ENCODE measurements around the gene MKS1. TPM values are rescaled to one million over a fixed set of nuclear protein-coding genes. Genes with fewer than 3 reads are reported as not detected.

The MKS1 gene
- total RNA-seq, 4 donors from 2014 or later = 10.8 to 17.3 (median 14.7) TPM

DNA sequence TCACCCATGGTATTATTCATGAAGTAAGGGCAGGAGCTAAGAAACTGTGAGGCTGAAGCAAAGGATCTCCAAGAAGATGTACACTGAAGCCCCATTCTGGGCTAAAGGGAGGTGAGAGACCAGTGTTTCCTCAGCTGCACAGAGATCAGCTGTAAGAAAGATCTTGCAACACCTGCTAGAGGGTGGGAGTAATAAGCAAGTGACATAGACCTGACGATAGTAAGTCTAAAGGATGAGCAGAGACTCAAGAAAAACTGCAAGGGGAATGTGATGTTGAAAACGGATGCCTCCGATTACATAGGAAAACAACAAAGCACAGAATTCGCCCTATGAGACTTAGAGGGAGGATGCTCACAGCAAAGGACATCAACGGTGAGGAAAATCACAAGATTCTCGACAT lies 52.4 kb downstream of the MKS1 start, which contains the start of gene OR4D2:
TSS of gene OR4D2 (plus strand) at position 301 of the 400 bp plus-strand sequence. CDS start 2,674 bp downstream, outside the sequence.
- no peak within 1 kb of the TSS for H3K4me3 ChIP-seq (ENCODE audit: low read depth, poor library complexity, severe bottlenecking)
- no peak for TF ChIP-seq CTCF (IDR thresholded peaks at IDR 0.05)
- no peak for TF ChIP-seq POLR2A (IDR thresholded peaks at IDR 0.05)
- intact Hi-C loops (cut with DNase I; ENCODE audit: low total_unique reads) = no loop called here
- no peak for DNase-seq (ENCODE audit: low spot score in 2 of 2)
- 63 to 66% methylated on average over 6 of the region's 6 CpGs for WGBS, 2 donors

GRCh38 chr17:58165981-58166380 lies 53.1 kb downstream of the MKS1 start:
- TF ChIP-seq CTCF (IDR thresholded peaks at IDR 0.05) (no peak), POLR2A (IDR thresholded peaks at IDR 0.05) (no peak)
- WGBS, 2 donors = 4 to 7% methylated on average over 2 of the region's 2 CpGs
- H3K4me3 ChIP-seq (ENCODE audit: low read depth, poor library complexity, severe bottlenecking) = no peak overlapping the region
- no peak for DNase-seq (ENCODE audit: low spot score in 2 of 2)
- intact Hi-C loops (cut with DNase I; ENCODE audit: low total_unique reads) = no loop called here

DNA sequence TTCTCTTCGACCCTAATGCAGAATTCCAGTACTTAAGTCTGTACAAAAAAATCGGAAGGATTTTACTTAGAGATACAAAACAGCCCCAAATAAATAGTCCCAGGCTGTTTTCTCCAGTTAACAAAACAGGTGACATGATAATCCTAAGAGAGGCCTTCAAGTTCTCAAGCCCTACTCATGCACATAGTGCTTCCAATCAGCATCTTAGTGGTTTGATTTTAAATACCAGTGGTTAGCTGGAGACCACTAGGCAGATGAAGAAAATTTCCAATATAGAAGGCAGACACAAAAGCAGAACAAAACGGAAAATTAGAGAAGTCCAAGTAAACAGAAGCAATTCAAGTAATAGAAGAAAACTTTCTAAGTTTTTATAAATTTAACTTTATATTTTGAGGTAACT lies 57.5 kb downstream of the MKS1 start:
- TF ChIP-seq CTCF (IDR thresholded peaks at IDR 0.05) = no peak
- TF ChIP-seq POLR2A (IDR thresholded peaks at IDR 0.05) = no peak
- 76% methylated on average over 3 of the region's 3 CpGs for WGBS, 2 donors
- intact Hi-C loops (cut with DNase I; ENCODE audit: low total_unique reads) = no loop called here
- no peak for DNase-seq (ENCODE audit: low spot score in 2 of 2)
- H3K4me3 ChIP-seq (ENCODE audit: low read depth, poor library complexity, severe bottlenecking) = no peak overlapping the region

- no peak overlapping the region for H3K4me3 ChIP-seq (ENCODE audit: low read depth, poor library complexity, severe bottlenecking)
- intact Hi-C loops (cut with DNase I; ENCODE audit: low total_unique reads) = no loop called here
- no peak for TF ChIP-seq CTCF (IDR thresholded peaks at IDR 0.05)
- no peak for TF ChIP-seq POLR2A (IDR thresholded peaks at IDR 0.05)
- no peak for DNase-seq (ENCODE audit: low spot score in 2 of 2)
- 62 to 67% methylated on average over 2 of the region's 2 CpGs for WGBS, 2 donors
Measured at GRCh38 chr17:58158181-58158580, 60.9 kb downstream of the MKS1 start.

DNA sequence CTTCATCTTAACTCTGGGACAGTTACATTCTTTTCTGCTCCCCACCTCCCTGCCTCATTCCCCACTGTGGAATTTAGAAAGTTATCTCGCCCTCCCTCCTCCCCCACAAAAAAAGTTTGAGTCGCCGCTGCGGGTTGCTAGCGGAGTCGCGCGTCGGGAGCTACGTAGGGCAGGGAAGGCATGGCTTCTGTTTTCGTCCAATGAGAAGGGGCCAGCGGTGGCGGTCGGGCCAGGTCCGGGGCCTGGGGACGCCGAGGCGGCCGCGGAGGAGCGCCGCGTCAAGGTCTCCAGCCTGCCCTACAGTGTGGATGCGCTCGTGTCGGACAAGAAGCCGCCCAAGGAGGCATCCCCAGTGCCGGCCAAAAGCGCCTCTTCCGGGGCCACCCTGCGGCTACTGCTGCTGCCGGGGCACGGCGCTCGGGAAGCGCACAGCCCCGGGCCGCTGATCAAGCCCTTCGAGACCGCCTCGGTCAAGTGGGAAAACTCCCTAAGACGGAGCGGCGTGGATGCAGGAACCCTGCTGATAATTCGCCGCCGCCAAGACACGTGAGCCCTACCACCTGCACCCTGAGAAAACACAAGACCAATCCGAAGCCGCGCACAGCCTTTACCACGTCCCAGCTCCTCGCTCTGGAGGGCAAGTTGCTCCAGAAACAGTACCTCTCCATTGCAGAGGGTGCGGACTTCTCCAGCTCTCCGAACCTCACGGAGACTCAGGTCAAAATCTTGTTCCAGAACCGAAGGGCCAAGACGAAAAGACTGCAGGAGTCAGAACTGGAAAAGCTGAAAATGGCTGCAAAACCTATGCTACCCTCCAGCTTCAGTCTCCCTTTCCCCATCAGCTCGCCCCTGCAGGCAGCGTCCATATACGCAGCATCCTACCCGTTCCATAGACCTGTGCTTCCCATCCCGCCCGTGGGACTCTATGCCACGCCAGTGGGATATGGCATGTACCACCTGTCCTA lies 61.9 kb downstream of the MKS1 start:
- DNase-seq (ENCODE audit: low spot score in 2 of 2) = no peak
- TF ChIP-seq POLR2A (IDR thresholded peaks at IDR 0.05) = no peak
- TF ChIP-seq CTCF (IDR thresholded peaks at IDR 0.05) = no peak
- H3K4me3 ChIP-seq (ENCODE audit: low read depth, poor library complexity, severe bottlenecking) = no peak overlapping the region
- intact Hi-C loops (cut with DNase I; ENCODE audit: low total_unique reads) = no loop called here
- WGBS, 2 donors = 5% methylated on average over 36 to 43 of the region's 65 CpGs

Other genes with a start within 250 kb of the MKS1 start
- 10 to 100 TPM; 30.3 to 56.1 (median 46.6) TPM for gene VEZF1, start 231.0 kb downstream of the MKS1 start, total RNA-seq
- gene SRSF1, start 212.0 kb downstream of the MKS1 start, total RNA-seq = 100 to 1,000 TPM in 2 of 4 donors, 10 to 100 TPM in 2; 82.3 to 128 (median 104) TPM
- 10 to 100 TPM in 3 of 4 donors, 1 to 10 TPM in 1; 9.7 to 14.3 (median 10.9) TPM for gene DYNLL2, start 135.8 kb downstream of the MKS1 start, total RNA-seq
- under 1 TPM in 1 of 4 donors, not detected in 3; 0.17 TPM for gene OR4D1, start 70.9 kb downstream of the MKS1 start, total RNA-seq
- gene OR4D2, start 52.3 kb downstream of the MKS1 start, total RNA-seq = not detected
- not detected for gene EPX, start 26.5 kb downstream of the MKS1 start, total RNA-seq
- under 1 TPM in 2 of 4 donors, not detected in 2; 0.06 to 0.59 TPM for gene LPO, start 19.3 kb upstream of the MKS1 start, total RNA-seq
- under 1 TPM in 1 of 4 donors, not detected in 3; 0.10 TPM for gene MPO, start 61.7 kb upstream of the MKS1 start, total RNA-seq
- 10 to 100 TPM in 1 of 4 donors, 1 to 10 TPM in 3; 8.2 to 18.3 (median 8.8) TPM for gene TSPOAP1, start 109.5 kb upstream of the MKS1 start, total RNA-seq
- gene SUPT4H1, start 132.9 kb upstream of the MKS1 start, total RNA-seq = 10 to 100 TPM; 49.5 to 89.7 (median 57.5) TPM
- gene RNF43, start 198.3 kb upstream of the MKS1 start, total RNA-seq = 10 to 100 TPM; 11.0 to 20.0 (median 18.4) TPM